ENCODE data around the gene AMPD1.

GRCh38 chr1:114696810-114697209, 1.5 kb upstream of the AMPD1 start:
- no peak for TF ChIP-seq CTCF (IDR thresholded peaks at IDR 0.05)
- no peak for TF ChIP-seq EZH2 (IDR thresholded peaks at IDR 0.05)
